Endodermal cell (in vitro differentiated cells): Measurements from ENCODE around the gene GRK6. TPM values are rescaled to one million over a fixed set of nuclear protein-coding genes. Genes with fewer than 3 reads are reported as not detected.

Experiments
- DNase-seq: peaks from one replicate; pipeline ENCODE4 v3.0.0-alpha.2; 2017
- H3K27ac ChIP-seq: 2 replicates; pipeline ENCODE4 v1.5.1; 2013; ENCODE audit warnings: mild to moderate bottlenecking, low read depth, low read length, moderate library complexity
- H3K27me3 ChIP-seq: 2 replicates; pipeline ENCODE4 v1.6.1; 2013; ENCODE audit warnings: mild to moderate bottlenecking, low read length, moderate library complexity; ENCODE audit not compliant: insufficient read depth, control insufficient read depth, poor library complexity, severe bottlenecking
- H3K36me3 ChIP-seq: 2 replicates; pipeline ENCODE4 v1.7.0; 2013; ENCODE audit warnings: mild to moderate bottlenecking, low read length, moderate library complexity; ENCODE audit not compliant: control insufficient read depth, insufficient read depth
- H3K4me1 ChIP-seq: one replicate; pipeline ENCODE4 v1.7.0; 2013; ENCODE audit warnings: low read length; ENCODE audit not compliant: control insufficient read depth, insufficient read depth
- H3K4me3 ChIP-seq: 2 replicates; pipeline ENCODE4 v1.5.1; 2013; ENCODE audit warnings: mild to moderate bottlenecking, low read length, moderate library complexity
- H3K9ac ChIP-seq: 2 replicates; pipeline ENCODE4 v1.6.1; 2013; ENCODE audit warnings: mild to moderate bottlenecking, low read length, moderate library complexity; ENCODE audit not compliant: poor library complexity, severe bottlenecking; ENCODE audit errors: extremely low read depth
- H3K9me3 ChIP-seq: 2 replicates; pipeline ENCODE4 v1.6.1; 2013; ENCODE audit warnings: mild to moderate bottlenecking, low read length, moderate library complexity; ENCODE audit not compliant: control insufficient read depth
- H3K27ac Mint-ChIP-seq: 2 replicates; pipeline ENCODE4 v1.8.0; 2020; ENCODE audit warnings: mixed read lengths
- H3K27me3 Mint-ChIP-seq: 2 replicates; pipeline ENCODE4 v1.8.0; 2021; ENCODE audit warnings: mild to moderate bottlenecking, mixed read lengths; ENCODE audit not compliant: insufficient read depth
- H3K36me3 Mint-ChIP-seq: 2 replicates; pipeline ENCODE4 v1.8.0; 2020; ENCODE audit warnings: low read depth, mixed read lengths
- H3K4me1 Mint-ChIP-seq: 2 replicates; pipeline ENCODE4 v1.8.0; 2020; ENCODE audit warnings: mixed read lengths
- H3K4me3 Mint-ChIP-seq: 2 replicates; pipeline ENCODE4 v1.8.0; 2020; ENCODE audit warnings: mild to moderate bottlenecking, moderate library complexity, mixed read lengths
- H3K9me3 Mint-ChIP-seq: 2 replicates; pipeline ENCODE4 v1.8.0; 2020; ENCODE audit warnings: mild to moderate bottlenecking, mixed read lengths
- WGBS, 2 experiments: methylation state at CpG; one replicate each; pipeline versions ENCODE4 v1.1.5 to v1.1.7; 2013; ENCODE audit warnings: missing lambda C conversion rate in 2 of 2, mixed read lengths in 1 of 2; ENCODE audit not compliant: insufficient coverage in 1 of 2, insufficient read length in 1 of 2; 5-methylcytosine and 5-hydroxymethylcytosine counted together
- total RNA-seq, 2 donors: library from RNA; stranded (reverse); fragmentation: NEBNext Ultra II Directional in 1 of 2; extraction: Animal tissue kit (Norgen Biotek cat#: 25700) in 1 of 2; gene quantifications; 2 replicates in 1 of 2; 3 replicates in 1 of 2; pipeline ENCODE4 v1.2.1, GENCODE V29; 2021
- TF ChIP-seq, protein P1 (sequence below): fragments of 200-600 bp; sonication (generic); conservative IDR thresholded peaks from 2 replicates; pipeline ENCODE4 v1.5.0; 2021; ENCODE audit warnings: antibody characterized with exemption, mild to moderate bottlenecking

The GRK6 gene
- total RNA-seq, 2 donors from 2014 or later: 51.6 to 66.8 TPM

DNA sequence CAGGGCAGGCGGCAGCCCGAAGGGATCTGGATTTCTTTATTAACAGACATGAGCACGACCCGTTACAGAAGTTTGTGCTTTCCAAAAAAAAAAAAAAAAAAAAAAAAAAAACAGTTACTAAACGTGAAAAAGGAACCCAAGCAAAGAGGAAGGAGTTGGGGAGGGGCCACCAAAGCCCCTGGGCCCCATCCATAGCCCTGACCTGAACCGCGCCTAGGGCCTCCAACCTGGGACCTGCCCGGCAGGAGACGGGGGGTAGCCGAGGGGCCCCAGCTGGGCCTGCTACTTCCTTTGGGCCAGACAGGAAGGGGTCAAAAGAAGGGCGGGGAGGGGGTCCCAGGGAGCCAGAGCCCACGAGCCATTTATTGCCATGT lies 30.1 kb downstream of the GRK6 start:
- no peaks in the 10 kb centered on the region for H3K9me3 ChIP-seq
- no peak overlapping the region for H3K9ac ChIP-seq
- peaks cover 3% of the 10 kb centered on the region for H3K27me3 ChIP-seq
- Mint-ChIP-seq H3K36me3 (peaks cover 28% of the 10 kb centered on the region), H3K4me1 (peaks cover 8% of the 10 kb centered on the region), H3K9me3 (no peaks in the 10 kb centered on the region), H3K4me3 (peak overlapping the region; percentile 62), H3K27me3 (peaks cover 22% of the 10 kb centered on the region), H3K27ac (peak overlapping the region; percentile 90)
- no peak for DNase-seq
- peaks cover 49% of the 10 kb centered on the region for H3K36me3 ChIP-seq
- no peak overlapping the region for H3K27ac ChIP-seq
- no peak overlapping the region for H3K4me3 ChIP-seq
- H3K4me1 ChIP-seq: peaks cover 2% of the 10 kb centered on the region
- 61 to 68% methylated on average over 11 to 12 of the region's 12 CpGs for WGBS, 2 experiments
- TF ChIP-seq, protein P1, sequence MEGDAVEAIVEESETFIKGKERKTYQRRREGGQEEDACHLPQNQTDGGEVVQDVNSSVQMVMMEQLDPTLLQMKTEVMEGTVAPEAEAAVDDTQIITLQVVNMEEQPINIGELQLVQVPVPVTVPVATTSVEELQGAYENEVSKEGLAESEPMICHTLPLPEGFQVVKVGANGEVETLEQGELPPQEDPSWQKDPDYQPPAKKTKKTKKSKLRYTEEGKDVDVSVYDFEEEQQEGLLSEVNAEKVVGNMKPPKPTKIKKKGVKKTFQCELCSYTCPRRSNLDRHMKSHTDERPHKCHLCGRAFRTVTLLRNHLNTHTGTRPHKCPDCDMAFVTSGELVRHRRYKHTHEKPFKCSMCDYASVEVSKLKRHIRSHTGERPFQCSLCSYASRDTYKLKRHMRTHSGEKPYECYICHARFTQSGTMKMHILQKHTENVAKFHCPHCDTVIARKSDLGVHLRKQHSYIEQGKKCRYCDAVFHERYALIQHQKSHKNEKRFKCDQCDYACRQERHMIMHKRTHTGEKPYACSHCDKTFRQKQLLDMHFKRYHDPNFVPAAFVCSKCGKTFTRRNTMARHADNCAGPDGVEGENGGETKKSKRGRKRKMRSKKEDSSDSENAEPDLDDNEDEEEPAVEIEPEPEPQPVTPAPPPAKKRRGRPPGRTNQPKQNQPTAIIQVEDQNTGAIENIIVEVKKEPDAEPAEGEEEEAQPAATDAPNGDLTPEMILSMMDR: no peak

DNA sequence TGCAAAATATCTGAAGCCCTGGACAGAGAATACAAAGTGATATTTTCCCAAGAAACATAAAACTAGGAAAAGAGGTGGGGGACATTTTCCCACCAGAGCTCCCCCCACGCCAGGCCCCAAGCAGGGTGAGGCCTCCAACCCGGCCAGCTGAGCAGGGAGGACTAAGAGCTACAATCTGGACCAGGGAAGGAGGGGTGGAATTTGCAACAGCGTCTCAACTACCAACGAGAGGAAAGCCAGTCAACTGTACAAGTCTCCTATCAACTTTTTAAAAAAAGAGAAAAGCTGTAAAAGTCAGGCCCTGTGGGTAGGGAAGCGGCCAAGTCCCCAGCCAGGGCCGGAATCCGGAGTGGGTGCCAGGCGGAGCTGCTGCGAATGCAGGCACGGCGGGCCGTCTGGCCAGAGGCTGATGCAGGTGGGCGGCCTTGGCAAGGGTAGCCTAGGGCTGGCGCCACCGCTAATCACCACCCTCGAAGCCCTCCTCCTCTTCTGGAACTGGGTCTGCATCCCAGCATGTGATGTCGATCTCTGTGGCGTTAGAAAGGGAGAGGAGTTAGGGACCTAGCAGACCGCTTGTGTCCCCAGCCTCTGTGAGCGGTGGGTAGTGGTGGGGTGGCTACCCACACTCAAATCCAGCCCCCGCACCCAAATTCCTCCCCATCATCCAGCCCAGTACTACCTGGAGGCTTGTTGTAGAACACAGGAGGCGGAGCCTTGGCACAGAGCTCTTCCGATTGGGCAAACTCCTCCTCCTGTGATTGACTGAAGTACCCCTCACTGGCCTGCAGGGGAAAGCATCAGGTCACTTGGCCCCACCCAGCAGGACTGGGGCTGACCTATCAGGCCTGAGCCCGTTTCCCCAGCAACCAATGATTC lies 30.7 kb downstream of the GRK6 start:
- H3K9me3 ChIP-seq: no peaks in the 10 kb centered on the region
- Mint-ChIP-seq H3K4me3 (no peak overlapping the region), H3K27ac (peak overlapping the region; percentile 94), H3K36me3 (peaks cover 34% of the 10 kb centered on the region), H3K27me3 (peaks cover 17% of the 10 kb centered on the region), H3K4me1 (peaks cover 8% of the 10 kb centered on the region), H3K9me3 (no peaks in the 10 kb centered on the region)
- H3K4me3 ChIP-seq: no peak overlapping the region
- H3K9ac ChIP-seq: no peak overlapping the region
- DNase-seq: peak; percentile 97
- no peak overlapping the region for H3K27ac ChIP-seq
- H3K27me3 ChIP-seq: peaks cover 3% of the 10 kb centered on the region
- H3K4me1 ChIP-seq: peaks cover 2% of the 10 kb centered on the region
- peaks cover 51% of the 10 kb centered on the region for H3K36me3 ChIP-seq
- 89% methylated on average over 17 to 23 of the region's 24 CpGs for WGBS, 2 experiments
- TF ChIP-seq, protein P1: peak; percentile 74

DNA sequence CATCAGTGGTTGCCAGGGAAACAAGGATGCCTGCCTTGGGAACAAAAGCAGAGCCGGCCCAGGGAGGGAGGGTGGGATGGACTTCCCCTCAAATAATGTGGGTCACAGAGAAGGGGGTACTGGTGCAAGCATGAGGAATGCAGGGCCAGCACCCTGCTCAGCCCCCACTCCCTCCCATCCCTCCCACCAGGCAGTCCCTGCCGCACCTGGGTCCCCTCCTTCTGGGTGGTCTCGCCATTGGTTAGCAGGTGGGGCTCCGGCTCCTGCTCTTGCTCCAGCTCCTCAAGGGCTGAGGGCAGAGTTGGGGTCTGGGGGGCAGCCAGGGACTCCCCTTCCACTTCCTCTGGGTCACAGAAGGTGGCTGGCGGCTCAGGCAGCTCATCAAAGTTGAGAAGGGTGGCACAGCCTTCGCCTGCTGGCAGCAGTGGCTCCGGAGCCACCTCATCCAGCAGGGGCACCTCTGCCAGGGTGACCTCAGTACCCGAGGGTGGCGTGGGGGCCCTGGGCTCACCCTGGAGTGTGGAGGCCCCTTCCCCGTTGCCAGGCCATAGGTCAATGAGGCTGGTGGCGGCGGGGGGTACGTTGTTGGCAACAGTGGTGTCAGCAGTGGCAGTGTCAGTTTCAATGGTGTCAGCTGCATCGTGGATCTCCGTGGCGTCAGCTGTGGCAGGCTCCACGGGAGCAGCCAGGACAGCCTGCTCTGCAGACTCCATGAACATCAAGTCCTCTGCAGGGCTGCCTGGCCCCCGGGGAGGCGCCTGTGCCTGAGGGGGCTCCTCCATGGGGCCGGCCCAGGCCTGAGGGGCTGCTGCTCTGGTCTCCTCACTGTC lies 31.6 kb downstream of the GRK6 start:
- peak overlapping the region; percentile 89 for H3K27ac ChIP-seq
- Mint-ChIP-seq H3K27ac (no peak overlapping the region), H3K9me3 (no peaks in the 10 kb centered on the region), H3K36me3 (peaks cover 43% of the 10 kb centered on the region), H3K4me1 (peaks cover 8% of the 10 kb centered on the region), H3K4me3 (no peak overlapping the region), H3K27me3 (peaks cover 10% of the 10 kb centered on the region)
- TF ChIP-seq, protein P1: no peak
- no peak overlapping the region for H3K4me3 ChIP-seq
- 86 to 92% methylated on average over 17 to 20 of the region's 20 CpGs for WGBS, 2 experiments
- peaks cover 59% of the 10 kb centered on the region for H3K36me3 ChIP-seq
- DNase-seq: peak; percentile 68
- H3K27me3 ChIP-seq: peaks cover 3% of the 10 kb centered on the region
- no peaks in the 10 kb centered on the region for H3K9me3 ChIP-seq
- H3K4me1 ChIP-seq: peaks cover 2% of the 10 kb centered on the region
- H3K9ac ChIP-seq: no peak overlapping the region
